ENCODE data around the gene AOX1.

GRCh38 chr2:200662727-200663126 is 76.9 kb downstream of the AOX1 start:
- no peak for TF ChIP-seq POLR2A (IDR thresholded peaks at IDR 0.05)
- TF ChIP-seq, protein P1, sequence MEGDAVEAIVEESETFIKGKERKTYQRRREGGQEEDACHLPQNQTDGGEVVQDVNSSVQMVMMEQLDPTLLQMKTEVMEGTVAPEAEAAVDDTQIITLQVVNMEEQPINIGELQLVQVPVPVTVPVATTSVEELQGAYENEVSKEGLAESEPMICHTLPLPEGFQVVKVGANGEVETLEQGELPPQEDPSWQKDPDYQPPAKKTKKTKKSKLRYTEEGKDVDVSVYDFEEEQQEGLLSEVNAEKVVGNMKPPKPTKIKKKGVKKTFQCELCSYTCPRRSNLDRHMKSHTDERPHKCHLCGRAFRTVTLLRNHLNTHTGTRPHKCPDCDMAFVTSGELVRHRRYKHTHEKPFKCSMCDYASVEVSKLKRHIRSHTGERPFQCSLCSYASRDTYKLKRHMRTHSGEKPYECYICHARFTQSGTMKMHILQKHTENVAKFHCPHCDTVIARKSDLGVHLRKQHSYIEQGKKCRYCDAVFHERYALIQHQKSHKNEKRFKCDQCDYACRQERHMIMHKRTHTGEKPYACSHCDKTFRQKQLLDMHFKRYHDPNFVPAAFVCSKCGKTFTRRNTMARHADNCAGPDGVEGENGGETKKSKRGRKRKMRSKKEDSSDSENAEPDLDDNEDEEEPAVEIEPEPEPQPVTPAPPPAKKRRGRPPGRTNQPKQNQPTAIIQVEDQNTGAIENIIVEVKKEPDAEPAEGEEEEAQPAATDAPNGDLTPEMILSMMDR (IDR thresholded peaks at IDR 0.05) = no peak

Measured in uterus (tissue), 2 donors.